NCI-H2196 treated with DMSO at 0.1 percent for 48 hours (cell line): ENCODE measurements around the gene RASSF3.
"Not testable (repeated sequence)": the region's sequence is repeated elsewhere in the genome, so short reads cannot be mapped to it uniquely, and the experiment has no call there.

ENCODE experiments used
- DNase-seq: peaks from one replicate; lab custom pipeline; 2025; ENCODE audit not compliant: unreplicated experiment; lab: John Stamatoyannopoulos, UW

Gene RASSF3

DNA sequence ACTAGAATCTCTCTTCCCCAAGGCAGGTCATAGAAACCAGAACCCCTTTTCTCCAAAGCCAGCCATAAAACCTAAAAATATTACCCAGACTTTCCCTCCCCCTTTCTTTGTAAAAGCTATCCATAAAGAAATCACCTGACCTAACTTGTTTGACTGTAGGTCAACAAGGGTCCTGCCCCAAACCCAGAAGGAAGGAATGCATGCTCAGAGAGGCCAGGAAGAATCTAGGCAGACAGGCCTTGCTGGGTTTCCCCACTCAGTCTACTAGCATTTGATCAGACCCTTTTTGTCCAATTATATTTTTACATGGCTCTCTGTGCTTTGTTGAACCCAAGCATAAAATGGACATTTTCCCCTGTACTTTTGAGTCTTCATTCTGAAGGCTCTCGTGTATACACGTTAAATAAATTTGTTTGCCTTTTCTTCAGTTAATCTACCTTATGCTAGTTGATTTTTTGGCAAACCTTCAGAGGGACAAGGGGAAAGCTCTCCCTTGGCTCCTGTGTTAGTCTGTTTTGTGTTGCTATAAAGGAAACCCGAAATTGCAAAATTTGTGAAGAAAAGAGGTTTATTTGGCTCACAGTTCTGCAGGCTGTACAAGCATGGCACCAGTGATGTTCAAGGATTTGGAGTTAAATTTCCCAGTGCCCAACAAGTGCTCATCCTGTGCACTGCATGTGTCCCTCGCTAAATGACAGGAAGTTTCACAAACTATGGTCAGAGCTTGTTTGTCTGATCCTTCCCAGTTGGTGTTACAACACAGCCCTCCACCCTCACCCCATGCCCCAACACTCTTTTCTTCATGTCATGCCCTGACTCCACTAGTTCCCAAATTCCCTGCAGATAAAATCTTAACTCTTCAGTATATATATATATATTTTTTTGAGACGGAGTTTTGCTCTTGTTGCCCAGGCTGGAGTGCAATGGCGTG is 14.2 kb upstream of the RASSF3 start:
- DNase-seq: no peak

DNA sequence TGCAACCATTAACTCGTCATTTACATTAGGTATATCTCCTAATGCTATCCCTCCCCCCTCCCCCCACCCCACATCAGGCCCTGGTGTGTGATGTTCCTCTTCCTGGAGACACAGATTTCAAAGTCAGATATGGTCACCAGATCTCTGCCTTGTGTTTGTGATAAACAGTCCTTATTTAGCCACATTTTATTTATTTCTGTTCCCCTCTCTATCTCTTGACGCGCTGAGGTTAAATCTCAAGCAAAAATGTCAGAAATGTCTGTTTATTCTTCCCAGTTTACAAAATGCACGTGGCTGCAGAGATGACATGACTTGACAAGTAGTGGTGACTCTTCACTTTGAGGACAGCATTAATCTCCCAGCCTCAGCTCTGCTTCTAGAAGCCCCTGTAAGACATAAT is 11.5 kb upstream of the RASSF3 start:
- no peak for DNase-seq

- DNase-seq: peak; percentile 17
Measured at GRCh38 chr12:64600164-64600561, 10.1 kb upstream of the RASSF3 start.

DNA sequence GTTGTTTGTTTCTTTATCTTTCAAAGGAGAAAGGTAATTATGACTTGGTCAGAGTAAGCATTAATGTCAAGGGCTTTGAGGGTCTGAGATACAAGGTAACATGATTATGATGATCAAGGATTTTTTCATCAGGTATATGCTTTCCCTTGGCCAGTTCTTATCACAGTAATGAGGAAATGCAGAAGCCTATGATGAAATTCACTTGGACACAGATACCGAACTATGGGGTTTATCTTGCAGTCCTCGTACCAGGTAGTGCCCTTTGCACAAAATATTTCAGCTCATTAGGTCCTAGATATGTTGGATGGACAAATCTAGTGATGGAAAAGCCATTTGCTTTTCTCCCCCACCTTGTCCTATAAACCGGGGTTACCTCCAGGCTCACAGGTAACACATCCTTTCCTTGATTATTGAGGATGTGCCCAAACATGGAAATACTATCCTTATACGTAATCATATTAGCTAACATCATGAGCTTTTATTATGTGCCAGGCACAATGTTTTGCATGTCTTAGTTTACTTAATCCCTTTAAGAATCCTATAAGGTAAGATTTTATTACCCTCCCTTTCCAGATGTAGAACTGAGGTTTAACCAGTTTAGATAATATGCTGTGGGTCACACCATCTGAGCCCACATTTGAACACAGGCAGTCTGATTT is 7.0 kb upstream of the RASSF3 start:
- DNase-seq: no peak

DNA sequence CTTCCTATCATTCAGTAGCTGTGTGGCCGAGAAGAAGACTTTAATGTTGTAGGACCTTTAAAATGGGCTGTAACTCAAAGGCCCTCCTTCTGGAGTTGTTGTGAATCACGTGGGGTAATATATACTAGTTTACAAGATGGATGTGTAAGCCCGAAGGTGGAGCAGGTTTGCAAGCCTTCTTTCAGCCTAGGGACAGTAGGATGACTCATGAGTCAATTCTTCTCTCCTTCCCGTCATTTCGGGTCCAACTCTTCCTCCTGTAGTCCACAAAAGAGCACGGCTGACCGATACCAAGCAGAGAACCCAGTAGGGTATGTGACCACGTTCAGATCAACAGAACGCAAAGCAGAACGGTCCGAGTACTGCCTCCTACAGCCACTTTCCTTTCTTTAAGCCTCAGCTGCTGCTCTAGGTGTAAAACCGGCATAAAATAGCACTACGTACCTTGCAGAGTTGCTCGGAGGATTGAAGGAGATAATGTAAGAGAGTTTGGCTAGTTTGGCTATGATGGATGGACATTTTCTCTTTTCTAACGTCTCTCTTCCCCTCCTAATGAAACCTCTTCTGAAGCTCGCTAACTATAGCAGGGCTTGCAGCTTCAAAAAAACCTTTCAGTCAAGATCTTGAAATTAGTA is 1.3 kb upstream of the RASSF3 start:
- DNase-seq: peak; percentile 67

GRCh38 chr12:64609536-64610078 is 688 bp upstream of the RASSF3 start:
- DNase-seq: no peak

- no peak for DNase-seq
Measured at GRCh38 chr12:64610660-64611340, 505 bp downstream of the RASSF3 start.

DNA sequence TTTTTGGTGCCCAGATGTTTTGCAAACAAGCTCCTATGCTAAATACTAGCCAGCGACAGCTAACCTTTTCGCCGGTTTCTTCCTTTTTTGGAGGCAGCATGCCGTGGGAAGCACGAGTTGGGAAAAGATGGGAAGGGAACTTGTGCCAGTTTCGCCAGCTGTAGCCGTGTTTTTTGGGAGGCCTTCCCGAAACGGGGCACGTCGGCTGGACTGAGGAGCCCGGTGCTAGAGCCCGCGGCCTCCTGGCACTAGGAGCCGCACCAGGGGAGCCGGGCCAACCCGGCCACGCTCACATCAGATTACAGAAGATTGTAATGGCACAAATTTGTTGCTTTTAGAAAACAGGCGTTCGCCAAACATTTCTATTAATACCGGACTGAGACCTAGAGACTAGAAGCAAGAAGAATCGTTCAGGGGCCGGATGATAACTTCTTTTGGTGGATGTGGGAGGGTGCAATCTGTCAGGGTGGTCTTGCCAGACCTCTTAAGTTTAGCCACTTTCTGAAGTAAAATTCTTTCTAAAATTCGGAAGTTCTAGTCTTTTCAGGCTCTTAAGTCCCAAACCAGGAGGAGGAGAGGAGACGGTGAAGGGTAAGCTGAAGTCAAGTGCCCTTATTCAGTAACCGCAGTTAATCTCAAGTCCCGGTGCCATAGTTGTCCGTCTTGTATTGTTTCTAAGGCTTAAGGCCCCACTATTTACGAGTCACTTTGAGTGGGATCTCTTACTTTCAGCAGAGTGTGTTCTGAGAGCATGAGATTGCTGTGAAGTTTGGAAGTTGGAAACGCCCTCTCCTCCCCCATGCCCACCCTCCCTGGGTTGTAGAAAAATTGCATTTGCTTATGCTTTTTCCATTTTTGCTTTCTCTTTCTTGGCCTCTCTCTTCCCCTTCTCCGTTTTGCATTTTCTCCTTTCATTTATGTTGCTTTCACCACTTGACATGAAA is 1.3 kb downstream of the RASSF3 start:
- no peak for DNase-seq

GRCh38 chr12:64612843-64613242 is 2.5 kb downstream of the RASSF3 start:
- no peak for DNase-seq

DNA sequence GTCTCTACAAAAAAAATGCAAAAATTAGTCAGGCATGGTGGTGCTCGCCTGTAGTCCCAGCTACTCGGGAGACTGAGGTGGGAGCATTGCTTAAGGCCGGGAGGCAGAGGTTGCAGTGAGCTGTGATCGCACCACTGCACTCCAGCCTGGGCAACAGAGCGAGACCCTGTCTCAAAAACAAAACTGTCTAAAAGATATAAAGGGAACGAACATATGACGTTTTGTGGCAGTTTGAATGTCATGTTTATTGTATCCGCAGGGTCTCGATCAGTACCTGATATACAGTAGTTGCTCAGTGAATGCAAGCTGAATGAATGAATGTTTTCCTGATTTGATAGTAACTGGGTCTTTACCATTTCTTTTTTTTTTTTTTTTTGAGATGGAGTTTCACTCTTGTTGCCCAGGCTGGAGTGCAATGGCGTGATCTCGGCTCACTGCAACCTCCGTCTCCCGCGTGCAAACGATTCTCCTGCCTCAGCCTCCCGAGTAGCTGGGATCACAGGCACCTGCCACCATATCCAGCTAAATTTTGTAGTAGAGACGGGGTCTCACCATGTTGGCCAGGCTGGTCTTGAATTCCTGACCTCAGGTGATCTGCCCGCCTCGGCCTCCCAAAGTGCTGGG is 3.6 kb downstream of the RASSF3 start:
- DNase-seq: not testable (repeated sequence)

DNA sequence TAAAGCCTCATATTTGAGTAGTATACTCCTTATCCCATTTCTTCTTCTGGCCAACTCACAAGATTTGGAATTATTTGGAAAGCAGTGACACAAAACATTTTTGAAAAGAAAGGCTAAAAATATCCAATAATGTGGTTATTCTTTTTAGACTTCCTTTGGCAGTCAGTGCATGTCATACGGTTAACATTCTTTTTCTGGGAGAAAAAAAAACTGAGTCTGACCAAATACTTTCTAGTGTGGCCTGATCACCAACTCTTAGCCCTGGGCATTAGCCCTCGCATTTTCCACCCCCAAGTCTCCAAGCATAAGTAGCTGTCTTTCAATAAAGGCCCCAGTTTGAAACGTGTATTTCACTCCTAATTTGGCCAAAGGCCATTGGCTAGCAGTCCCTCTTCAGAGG is 5.9 kb downstream of the RASSF3 start:
- no peak for DNase-seq

GRCh38 chr12:64618953-64619590 is 8.8 kb downstream of the RASSF3 start:
- DNase-seq: no peak

- no peak for DNase-seq
Measured at GRCh38 chr12:64621257-64621942, 11.1 kb downstream of the RASSF3 start.

DNA sequence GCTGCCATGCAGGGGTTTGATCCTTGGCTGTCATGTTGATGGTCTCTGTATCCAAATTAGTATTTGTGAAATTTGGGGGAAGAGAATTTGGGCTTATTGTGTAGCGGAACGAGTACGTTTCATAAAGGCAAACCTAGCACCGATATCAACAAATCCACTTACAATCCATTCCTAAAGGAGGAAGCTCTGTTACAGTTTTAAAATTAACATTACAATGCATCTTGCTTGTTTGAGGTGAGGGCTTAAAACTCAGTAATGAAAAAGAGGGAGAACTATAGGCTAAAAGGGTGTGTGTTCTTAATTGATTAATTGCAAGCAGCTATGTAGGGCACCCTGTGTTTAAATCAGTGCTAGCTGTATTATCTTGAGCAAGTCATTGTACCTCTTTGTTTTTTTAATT is 13.7 kb downstream of the RASSF3 start:
- no peak for DNase-seq

DNA sequence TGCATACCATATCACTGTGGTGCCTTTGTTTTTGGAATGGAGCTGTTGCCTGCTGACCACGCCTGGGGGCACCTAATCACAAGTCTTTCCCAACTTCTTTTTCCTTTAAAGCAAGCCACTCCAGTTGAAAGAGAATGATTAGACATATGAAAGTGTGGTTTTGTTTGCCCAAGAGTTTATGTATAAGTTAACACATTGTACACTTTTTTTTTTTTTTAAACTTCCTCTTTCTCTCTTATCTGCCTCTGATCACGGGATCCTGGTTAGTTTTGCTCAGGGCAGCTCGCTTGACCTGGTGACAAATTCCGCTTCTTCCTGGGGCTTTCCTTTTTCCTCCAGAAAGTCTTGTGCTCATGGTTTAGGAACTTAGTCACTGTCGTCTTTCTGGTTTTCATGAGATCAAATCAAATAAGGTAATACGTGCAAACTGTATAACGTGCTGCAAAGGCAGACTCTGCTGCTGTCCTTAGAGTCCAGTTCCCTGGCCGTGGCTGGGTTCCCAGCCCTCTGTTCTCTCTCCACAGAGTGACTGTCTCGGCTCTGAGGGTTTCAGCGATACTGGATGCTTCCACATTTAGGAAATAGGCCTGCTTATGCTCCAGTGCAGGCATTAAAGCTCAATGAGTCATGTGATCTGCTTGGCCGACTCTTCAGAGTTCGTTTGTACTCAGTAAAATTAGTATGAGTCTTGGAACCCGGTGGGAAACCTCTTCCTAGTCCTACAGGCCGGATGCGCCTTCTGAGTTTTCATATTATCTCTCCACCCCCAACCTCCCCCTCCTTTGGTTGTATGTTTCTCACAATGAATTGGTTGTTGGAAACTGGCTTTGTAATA is 15.2 kb downstream of the RASSF3 start:
- DNase-seq: no peak

DNA sequence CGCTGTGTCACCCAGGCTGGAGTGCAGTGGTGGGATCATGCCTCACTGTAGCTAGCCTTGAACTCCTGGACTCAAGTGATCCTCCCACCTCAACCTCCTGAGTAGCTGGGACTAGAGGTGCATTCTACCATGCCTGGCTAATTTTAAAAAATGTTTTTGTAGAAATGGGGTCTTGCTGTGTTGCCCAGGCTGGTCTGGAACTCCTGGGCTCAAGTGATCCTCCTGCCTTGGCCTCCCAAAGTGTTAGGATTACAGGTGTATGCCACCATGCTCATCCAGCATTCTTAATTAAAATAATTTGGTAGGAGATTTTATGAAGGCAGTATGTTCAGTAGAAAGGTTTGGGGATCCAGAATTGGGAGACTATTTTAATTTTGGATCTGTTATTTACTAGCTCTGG is 16.3 kb downstream of the RASSF3 start:
- DNase-seq: not testable (repeated sequence)

- DNase-seq: no peak
Measured at GRCh38 chr12:64627771-64628170, 17.5 kb downstream of the RASSF3 start.

- DNase-seq: no peak
Measured at GRCh38 chr12:64631197-64631596, 20.9 kb downstream of the RASSF3 start.
